ENCODE measurements around the gene DNMT1.
A peak's percentile ranks its signal among the peaks of the same experiment; 100 is the strongest.

The DNMT1 gene

GRCh38 chr19:10087296-10088061 lies 107.3 kb downstream of the DNMT1 start:
- TF ChIP-seq, protein P1, sequence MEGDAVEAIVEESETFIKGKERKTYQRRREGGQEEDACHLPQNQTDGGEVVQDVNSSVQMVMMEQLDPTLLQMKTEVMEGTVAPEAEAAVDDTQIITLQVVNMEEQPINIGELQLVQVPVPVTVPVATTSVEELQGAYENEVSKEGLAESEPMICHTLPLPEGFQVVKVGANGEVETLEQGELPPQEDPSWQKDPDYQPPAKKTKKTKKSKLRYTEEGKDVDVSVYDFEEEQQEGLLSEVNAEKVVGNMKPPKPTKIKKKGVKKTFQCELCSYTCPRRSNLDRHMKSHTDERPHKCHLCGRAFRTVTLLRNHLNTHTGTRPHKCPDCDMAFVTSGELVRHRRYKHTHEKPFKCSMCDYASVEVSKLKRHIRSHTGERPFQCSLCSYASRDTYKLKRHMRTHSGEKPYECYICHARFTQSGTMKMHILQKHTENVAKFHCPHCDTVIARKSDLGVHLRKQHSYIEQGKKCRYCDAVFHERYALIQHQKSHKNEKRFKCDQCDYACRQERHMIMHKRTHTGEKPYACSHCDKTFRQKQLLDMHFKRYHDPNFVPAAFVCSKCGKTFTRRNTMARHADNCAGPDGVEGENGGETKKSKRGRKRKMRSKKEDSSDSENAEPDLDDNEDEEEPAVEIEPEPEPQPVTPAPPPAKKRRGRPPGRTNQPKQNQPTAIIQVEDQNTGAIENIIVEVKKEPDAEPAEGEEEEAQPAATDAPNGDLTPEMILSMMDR (IDR thresholded peaks at IDR 0.05; ENCODE audit: low read depth, low read length) = no peak
- peak overlapping the region; percentile 79 for H3K4me3 ChIP-seq (ENCODE audit: low read depth, low read length)

DNA sequence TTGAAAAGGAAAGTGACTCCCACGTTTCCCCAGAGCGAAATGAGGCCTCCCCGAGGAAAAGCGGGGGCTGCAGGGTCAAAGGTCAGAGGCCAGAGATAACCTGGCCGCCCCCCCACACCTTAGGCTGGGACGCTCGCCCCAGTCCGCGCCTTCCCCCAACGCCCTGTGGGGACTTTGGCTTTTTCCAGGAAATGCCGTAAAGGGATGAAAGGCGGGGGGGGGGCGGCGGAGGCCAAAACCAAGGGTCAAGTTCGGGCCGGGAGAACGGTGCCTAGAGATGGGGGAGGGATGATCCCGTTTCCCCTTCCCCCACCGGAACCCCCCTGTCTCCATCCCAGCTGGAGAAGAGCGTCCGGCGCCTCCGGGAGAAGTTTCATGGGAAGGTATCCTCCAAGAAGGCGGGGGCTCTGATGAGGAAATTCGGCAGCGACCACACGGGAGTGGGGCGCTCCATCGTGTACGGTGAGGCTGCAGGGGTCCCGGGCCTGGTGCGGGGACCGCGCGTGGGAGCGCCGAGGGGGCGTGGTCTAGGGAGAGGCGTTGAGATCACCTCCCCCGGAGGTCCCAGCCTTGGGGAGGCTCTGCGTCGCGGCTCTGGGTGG lies 108.1 kb downstream of the DNMT1 start:
- H3K4me3 ChIP-seq (ENCODE audit: low read depth, low read length) = peak overlapping the region; percentile 79
- TF ChIP-seq, protein P1 (IDR thresholded peaks at IDR 0.05; ENCODE audit: low read depth, low read length) = no peak

DNA sequence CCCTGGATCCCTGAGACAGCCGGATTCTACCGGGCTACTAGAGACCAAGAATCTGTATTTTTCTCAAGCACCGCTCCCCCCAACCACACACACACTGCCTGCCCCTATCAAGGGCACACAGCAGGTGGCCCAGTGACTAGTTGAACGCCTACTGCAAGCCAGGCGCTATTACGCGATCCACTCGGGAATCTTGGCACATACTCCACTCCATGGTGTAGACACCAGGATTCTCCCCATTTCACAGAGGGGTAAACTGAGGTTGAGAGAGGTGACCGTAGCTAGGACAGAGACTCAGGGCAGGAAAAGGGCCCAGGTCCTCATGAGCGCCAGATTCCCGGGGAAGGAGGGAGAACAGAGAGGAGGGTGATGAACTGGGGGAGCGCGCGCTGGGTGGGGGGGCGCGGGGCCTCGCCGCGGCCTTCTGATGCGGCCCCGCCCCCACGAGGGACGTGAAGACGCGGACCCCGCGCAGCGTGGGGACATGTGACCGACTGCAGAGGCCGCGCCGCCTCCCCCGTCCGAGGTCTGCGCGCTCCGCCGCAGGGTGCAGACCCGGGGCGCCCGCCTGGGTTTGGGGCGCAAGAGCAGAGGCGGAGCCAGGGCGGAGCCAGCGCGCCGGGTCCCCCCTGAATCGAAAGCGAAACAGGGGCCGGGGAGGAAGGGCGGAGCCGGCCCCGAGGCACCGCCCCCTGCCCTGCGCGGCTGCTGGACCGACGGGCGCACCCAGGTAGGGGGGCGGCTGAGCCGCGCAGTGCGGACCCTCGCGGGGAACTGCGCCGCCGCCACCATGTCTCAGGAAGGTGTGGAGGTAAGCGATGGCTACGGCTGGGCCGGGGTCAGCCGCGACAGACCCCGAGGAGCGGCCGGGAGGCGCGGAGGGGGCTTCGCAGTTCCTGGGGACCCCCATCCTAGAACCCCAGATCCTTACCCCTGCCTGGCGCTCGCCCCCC lies 108.8 kb downstream of the DNMT1 start, which contains the start of gene SHFL:
Gene SHFL, plus strand, starts transcription at position 677 of the 950 bp plus-strand sequence. Its CDS starts 111 bp downstream, at position 788.
- peak within 1 kb of the TSS; percentile 79 for H3K4me3 ChIP-seq (ENCODE audit: low read depth, low read length)
- TF ChIP-seq, protein P1 (IDR thresholded peaks at IDR 0.05; ENCODE audit: low read depth, low read length) = no peak

DNA sequence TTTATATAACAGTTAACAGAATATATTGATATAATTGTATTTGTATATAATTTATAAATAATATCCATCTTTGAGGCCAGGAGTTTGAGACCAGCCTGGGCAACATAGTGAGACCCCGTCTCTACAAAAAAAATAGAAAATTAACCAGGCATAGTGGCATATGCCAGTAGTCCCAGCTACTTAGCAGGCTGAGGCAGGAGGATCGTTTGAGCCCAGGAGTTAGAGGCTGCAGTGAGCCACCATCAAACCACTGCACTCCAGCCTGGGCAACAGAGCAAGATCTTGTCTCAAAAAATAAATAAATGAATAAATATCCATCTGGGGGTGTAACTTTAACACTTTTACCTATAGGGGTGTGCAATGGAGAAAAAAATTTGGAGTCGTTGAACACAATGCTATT lies 110.0 kb downstream of the DNMT1 start:
- H3K4me3 ChIP-seq (ENCODE audit: low read depth, low read length) = no peak overlapping the region
- TF ChIP-seq, protein P1 (IDR thresholded peaks at IDR 0.05; ENCODE audit: low read depth, low read length) = no peak

DNA sequence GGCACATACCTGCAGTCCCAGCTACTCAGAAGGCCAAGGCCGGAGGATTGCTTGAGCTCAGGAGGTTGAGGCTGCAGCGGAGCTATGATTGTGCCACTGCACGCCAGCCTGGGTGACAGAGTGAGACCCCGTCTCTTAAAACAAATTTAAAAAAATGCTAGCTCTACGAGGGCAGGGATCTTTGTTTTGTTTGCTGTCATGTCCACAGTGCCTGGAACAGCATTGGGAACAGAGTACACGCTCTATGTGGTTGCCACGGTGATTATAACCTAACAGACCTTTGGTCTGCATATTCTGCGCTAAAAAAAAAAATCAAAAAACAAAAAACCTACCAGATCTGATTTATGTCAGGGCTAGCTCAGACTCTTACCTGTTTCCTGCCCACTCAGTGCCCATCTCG lies 110.8 kb downstream of the DNMT1 start:
- TF ChIP-seq, protein P1 (IDR thresholded peaks at IDR 0.05; ENCODE audit: low read depth, low read length) = no peak

More for the DNA sequence above, 110.8 kb downstream of the DNMT1 start:
- no peak overlapping the region for H3K4me3 ChIP-seq (ENCODE audit: low read depth, low read length)
